ENCODE data around the gene ADAMTS2.

The ADAMTS2 gene

GRCh38 chr5:179121667-179122111 lies 223.6 kb downstream of the ADAMTS2 start:
- TF ChIP-seq CTCF (conservative IDR thresholded peaks at IDR 0.05; ENCODE audit: low read depth, low read length): no peak
- H3K4me3 ChIP-seq (ENCODE audit: low read depth, low read length): no peak overlapping the region
- no peak for DNase-seq (ENCODE audit: low read depth)

GRCh38 chr5:179120951-179121666 lies 224.2 kb downstream of the ADAMTS2 start:
- H3K4me3 ChIP-seq (ENCODE audit: low read depth, low read length): no peak overlapping the region
- no peak for DNase-seq (ENCODE audit: low read depth)
- no peak for TF ChIP-seq CTCF (conservative IDR thresholded peaks at IDR 0.05; ENCODE audit: low read depth, low read length)

- no peak for DNase-seq (ENCODE audit: low read depth)
- TF ChIP-seq CTCF (conservative IDR thresholded peaks at IDR 0.05; ENCODE audit: low read depth, low read length): no peak
- H3K4me3 ChIP-seq (ENCODE audit: low read depth, low read length): no peak overlapping the region
Observed at GRCh38 chr5:179120421-179120861, 224.8 kb downstream of the ADAMTS2 start.

GRCh38 chr5:179119415-179120170 lies 225.7 kb downstream of the ADAMTS2 start:
- H3K4me3 ChIP-seq (ENCODE audit: low read depth, low read length): no peak overlapping the region
- no peak for DNase-seq (ENCODE audit: low read depth)
- TF ChIP-seq CTCF (conservative IDR thresholded peaks at IDR 0.05; ENCODE audit: low read depth, low read length): no peak

GRCh38 chr5:179118756-179119414 lies 226.4 kb downstream of the ADAMTS2 start:
- no peak for TF ChIP-seq CTCF (conservative IDR thresholded peaks at IDR 0.05; ENCODE audit: low read depth, low read length)
- H3K4me3 ChIP-seq (ENCODE audit: low read depth, low read length): no peak overlapping the region
- no peak for DNase-seq (ENCODE audit: low read depth)

GRCh38 chr5:179118338-179118737 lies 226.9 kb downstream of the ADAMTS2 start:
- no peak overlapping the region for H3K4me3 ChIP-seq (ENCODE audit: low read depth, low read length)
- no peak for DNase-seq (ENCODE audit: low read depth)
- no peak for TF ChIP-seq CTCF (conservative IDR thresholded peaks at IDR 0.05; ENCODE audit: low read depth, low read length)

Data from choroid plexus epithelial cell (primary cell).